GM18951 (cell line): ENCODE data around the gene ATXN1.

Experiments
- POLR2A ChIP-seq: IDR thresholded peaks from 4 replicates; pipeline ENCODE4 v1.6.1; 2011; ENCODE audit warnings: mild to moderate bottlenecking; ENCODE audit not compliant: insufficient read length, insufficient read depth; ENCODE audit errors: extremely low read depth
- in situ Hi-C: fragments of 300-500 bp; cut with MboI; formaldehyde crosslinking; loops from one replicate; pipeline ENCODE4 v1.12.0; 2022; ENCODE audit warnings: low sequenced_read_pairs, mixed read lengths, inconsistent platforms; ENCODE audit not compliant: unreplicated experiment

The ATXN1 gene

DNA sequence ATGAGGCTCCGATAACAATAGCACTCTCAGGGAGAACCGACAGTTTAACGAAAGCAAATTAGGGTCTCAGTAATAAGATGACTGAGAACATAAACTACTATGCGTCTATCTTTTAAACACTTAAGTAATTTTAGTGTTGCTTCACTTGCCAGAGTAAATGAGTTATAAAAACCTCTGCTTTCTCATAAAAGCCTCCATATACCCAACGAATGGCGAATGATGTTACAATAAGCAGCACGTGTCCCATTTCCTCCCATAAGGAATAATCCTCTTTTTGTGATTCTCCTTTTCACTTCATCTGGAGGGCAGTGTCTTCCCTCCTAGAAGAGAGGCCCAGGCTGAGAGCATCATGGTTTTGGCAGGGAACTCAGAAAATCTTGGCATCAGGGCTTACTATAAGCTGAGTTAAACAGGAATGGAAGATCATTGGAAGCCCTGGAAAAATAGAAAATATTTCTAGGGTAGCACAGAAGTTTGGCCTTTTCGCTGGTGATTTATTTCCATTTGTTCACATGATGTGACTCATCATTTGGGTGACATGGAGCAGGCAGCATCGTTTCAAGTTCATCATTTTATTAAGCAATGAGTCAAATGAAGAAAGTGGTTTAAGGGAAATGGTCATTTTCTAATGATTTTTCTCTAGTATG lies 255.4 kb downstream of the ATXN1 start:
- in situ Hi-C loops = no loop called here

DNA sequence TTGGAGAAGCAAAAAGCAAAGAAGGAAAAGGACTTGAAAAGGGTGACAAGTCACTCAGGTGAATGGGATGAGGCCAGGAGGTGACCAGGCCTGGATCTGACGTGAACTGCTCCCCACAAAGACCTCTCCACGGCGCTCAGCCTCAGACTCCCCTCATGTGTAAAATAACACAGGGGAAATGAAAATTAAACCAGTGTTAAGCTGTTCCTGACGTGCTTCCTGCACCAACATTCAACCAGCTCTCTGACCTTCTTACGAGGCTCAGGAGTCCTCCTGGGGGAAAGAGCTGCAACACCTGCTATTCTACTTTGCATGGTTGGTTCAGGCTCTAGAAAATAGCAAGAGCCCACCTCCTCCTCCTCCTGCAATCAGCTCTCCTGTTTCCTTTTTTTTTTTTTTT lies 256.7 kb downstream of the ATXN1 start:
- no peak for TF ChIP-seq POLR2A
- in situ Hi-C loops = no loop called here

More for the DNA sequence above, 255.4 kb downstream of the ATXN1 start:
- no peak for TF ChIP-seq POLR2A

DNA sequence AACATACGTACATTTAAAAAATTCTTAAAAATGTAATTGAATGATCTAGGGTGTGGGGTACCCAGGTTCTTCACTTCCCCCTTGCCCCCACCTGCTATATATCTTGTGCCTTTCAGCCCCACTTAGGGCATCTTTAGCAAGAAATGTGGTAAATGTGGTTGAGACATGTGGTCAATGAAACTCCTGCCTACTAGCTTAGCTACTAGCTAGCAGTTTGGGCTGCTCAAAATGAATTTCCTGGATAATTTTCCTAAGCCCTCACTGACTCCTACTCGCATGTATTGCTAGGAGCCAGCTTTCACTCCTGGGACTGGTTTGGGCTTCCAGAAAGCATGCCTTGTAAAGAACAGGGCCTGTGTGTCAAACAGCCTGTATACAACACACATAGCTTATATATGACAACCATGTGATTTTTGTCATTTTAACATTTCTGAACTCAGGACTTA lies 257.3 kb downstream of the ATXN1 start:
- in situ Hi-C loops = no loop called here
- no peak for TF ChIP-seq POLR2A

GRCh38 chr6:16503241-16503775 lies 258.0 kb downstream of the ATXN1 start:
- no peak for TF ChIP-seq POLR2A
- in situ Hi-C loops = no loop called here

- no peak for TF ChIP-seq POLR2A
- in situ Hi-C loops = no loop called here
These were observed 262.3 kb downstream of the ATXN1 start for GRCh38 chr6:16498957-16499356.

- in situ Hi-C loops = no loop called here
- TF ChIP-seq POLR2A = no peak
These were observed 263.0 kb downstream of the ATXN1 start for GRCh38 chr6:16498237-16498636.

DNA sequence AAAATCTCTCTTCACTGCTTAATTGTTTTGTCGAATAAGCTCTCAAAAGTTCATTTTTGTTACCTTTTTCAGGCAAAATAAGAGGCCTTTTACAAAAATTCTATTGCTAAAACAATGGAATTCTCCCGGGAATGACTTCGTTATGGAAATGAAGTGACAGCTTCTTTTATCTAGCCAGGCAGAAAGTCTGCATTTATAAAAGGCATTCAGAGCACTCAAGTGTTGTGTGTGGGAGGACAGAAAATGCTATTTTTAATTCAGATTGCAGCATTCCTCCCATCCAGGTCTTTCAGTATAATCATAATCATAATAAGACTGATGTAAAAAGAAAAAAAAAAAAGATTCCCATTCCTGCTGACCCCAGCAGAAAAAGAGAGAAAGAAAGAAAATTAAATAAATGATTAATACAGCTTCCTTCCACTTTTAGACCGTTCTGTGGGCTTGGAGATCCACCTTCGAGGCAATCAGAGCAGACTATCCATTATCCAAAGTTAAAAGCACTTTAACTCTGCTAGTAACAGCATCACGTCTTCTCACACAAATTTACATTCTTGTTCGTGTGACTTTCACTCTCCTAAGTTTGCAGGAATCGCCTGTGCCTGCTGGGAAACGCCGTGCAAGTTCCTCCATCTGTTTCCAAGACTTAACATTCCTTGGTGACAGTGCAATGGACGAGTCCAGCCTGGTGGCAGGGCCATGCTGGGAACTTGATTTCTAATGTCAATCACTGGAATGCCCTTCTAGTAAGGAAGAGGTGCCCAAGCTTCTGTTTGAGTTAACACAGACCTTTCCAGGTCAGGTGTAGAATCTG lies 264.1 kb downstream of the ATXN1 start:
- TF ChIP-seq POLR2A = no peak

DNA sequence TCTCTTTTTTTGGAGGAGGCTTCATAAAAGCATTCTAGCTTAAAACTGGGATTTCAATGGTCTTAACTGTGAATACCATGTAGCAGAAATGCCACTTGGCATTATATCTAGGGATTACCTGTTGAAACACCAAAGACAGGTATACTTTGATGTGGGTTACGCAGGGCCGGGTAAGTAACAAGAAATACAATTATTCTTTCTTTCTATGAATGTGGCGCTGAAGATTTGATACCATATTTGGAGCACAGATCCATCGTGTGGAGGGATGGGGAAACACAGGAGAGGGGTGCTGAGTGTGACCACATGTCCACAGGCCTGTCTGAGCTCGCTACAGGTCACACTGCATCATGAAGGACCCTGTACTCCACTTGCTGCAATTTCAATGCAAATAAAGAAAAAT lies 265.1 kb downstream of the ATXN1 start:
- in situ Hi-C loops = no loop called here
- no peak for TF ChIP-seq POLR2A

More for the DNA sequence above, 264.1 kb downstream of the ATXN1 start:
- in situ Hi-C loops = no loop called here

DNA sequence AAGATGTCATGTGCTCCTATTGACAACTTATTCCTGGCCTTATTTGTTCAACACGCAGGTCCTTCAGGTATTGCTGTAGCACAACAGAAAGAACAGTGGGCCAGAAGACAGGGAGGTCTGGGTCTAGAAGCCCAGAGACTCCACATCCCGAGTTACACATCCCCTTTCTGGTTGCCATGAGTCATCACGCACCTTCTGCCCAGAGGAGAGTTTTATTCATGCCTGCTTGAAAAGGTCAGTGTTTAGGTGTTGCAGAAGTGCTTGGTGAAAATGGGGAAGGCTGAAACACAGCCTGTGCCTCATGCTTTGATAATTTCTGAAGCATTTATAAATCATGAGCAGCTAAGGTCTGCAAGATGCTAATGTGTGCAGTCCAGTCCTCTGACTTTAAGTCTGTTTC lies 266.5 kb downstream of the ATXN1 start:
- in situ Hi-C loops = no loop called here
- no peak for TF ChIP-seq POLR2A

DNA sequence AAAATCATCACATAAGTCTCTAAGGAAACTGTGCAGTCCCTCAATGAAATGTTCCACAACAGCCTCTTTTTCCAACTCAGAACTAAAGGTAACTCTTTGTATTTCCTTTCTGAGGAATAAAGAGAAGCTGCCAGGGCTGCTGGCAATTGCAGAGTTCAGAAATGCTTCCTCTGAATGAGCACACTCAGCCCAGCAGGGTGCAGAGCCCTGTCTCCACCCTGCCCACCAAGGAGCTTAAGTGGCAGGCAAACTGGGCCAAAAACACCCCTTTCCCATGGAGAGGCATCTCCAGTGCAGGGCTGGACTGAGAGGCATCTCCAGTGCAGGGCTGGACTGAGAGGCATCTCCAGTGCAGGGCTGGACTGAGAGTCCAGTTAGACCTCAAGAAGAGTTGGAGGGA lies 267.5 kb downstream of the ATXN1 start:
- in situ Hi-C loops = no loop called here

DNA sequence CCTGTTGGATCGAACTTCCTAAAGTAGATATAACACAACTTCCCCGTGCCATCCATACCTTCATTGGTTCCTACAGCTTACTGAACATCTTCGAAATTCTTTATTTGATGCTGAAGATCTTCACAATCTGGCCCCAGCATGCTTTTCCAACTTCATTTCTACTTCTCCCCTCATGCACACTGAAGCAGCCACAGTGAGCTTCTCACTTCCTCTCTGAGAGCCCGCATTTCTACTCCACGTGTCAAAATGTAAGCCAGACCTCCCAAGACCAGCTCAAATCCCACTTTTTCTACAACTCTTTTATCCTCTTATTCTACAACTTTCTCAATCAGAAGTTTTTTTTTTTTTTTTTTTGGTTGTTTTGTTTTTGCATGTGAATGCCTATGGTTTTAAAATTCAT lies 268.1 kb downstream of the ATXN1 start:
- TF ChIP-seq POLR2A = no peak
- in situ Hi-C loops = no loop called here

More for the DNA sequence above, 267.5 kb downstream of the ATXN1 start:
- no peak for TF ChIP-seq POLR2A

DNA sequence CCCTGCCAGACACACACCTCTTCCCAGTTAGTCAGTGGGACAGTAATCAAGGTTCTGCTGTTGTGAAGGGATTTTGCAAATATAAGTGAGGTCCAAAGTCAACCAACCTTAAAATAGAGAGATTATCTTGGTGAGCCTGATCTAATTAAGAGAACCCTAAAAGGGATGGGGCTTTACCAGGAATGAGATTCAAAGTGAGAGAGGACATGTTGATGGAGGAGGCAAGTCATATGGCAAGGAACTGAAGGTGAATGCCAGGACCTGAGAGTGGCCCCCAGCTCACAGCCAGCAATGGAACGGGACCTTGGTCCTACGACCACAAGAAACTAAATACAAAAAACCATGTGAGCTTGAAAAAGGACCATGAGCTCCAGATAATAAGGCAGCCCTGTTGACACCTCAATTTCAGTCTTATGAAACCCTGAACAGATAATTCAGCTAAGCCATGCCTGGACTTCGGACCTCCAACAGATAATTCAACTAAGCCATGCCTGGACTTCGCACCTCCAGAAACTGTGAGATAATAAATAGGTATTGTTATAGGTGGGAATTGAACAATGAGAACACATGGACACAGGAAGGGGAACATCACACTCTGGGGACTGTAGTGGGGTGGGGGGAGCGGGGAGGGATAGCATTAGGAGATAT lies 269.5 kb downstream of the ATXN1 start:
- no peak for TF ChIP-seq POLR2A
- in situ Hi-C loops = no loop called here

DNA sequence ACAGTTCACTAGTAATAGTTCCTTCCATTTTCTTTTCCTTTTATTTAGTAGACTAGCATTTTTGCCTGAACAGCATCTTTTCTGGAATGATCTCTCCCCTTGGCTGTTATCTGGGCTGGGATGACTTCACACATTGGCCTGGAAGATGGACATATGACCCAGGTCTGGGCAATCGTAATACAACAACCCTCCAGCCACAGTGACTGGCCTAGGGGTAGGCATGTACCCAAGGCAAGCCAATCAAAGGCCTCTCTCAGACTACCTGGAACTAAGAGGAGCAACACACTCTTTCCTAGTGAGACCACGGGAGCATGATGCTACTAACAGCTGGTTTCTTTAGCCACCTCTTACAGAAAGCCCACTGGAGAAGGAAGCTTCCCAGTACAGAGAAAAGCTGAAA lies 270.6 kb downstream of the ATXN1 start:
- in situ Hi-C loops = no loop called here
- TF ChIP-seq POLR2A = no peak

DNA sequence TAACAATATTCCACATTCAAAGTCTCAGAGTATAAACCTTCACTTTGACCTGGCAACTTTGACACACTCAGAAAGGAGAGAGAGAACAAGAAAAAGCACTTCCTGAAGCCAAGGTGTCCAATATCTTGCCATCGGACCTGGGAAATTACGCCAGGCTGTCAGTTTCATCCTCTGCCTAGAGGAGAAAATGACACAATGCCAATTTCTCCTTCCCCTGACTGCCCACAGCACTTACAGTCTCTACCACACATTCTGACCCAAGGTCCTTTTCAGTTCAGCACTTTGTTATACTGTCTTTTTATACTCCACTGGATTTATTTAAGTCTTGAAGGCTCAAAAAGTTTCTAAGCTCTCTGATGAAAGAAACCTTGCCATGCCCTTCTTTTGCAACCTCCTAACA lies 272.4 kb downstream of the ATXN1 start:
- in situ Hi-C loops = no loop called here
- TF ChIP-seq POLR2A = no peak
